ACC112 (cell line): ENCODE results near the gene CAPN7.

Source experiments
- H2AFZ ChIP-seq: fragments of 200-600 bp; sonication (generic); one replicate; pipeline ENCODE4 v1.6.0; 2017; ENCODE audit warnings: antibody characterized with exemption, low read length; ENCODE audit not compliant: unreplicated experiment
- H3K27ac ChIP-seq: fragments of 200-600 bp; sonication (generic); 2 replicates; pipeline ENCODE4 v1.5.1; 2014; ENCODE audit warnings: low read depth, mild to moderate bottlenecking, antibody characterized with exemption, low read length, moderate library complexity
- H3K27me3 ChIP-seq: fragments of 200-600 bp; sonication (generic); 2 replicates; pipeline ENCODE4 v1.6.1; 2014; ENCODE audit warnings: mild to moderate bottlenecking, antibody characterized with exemption, low read length, moderate library complexity, mixed read lengths; ENCODE audit not compliant: insufficient read depth
- H3K36me3 ChIP-seq: fragments of 200-600 bp; sonication (generic); 2 replicates; pipeline ENCODE4 v1.6.1; 2016; ENCODE audit warnings: mild to moderate bottlenecking, antibody characterized with exemption, low read length, moderate library complexity, mixed read lengths; ENCODE audit not compliant: insufficient read depth
- H3K4me1 ChIP-seq: fragments of 200-600 bp; sonication (generic); one replicate; pipeline ENCODE4 v1.6.1; 2016; ENCODE audit warnings: low read length, mixed read lengths; ENCODE audit not compliant: insufficient read depth, unreplicated experiment, control insufficient read depth
- H3K4me3 ChIP-seq: fragments of 200-600 bp; sonication (generic); 2 replicates; pipeline ENCODE4 v1.5.1; 2014; ENCODE audit warnings: mild to moderate bottlenecking, low read depth, low read length
- H3K79me2 ChIP-seq: fragments of 200-600 bp; sonication (generic); one replicate; pipeline ENCODE4 v1.6.0; 2016; ENCODE audit warnings: low read length; ENCODE audit not compliant: control insufficient read depth, unreplicated experiment, insufficient read depth

The CAPN7 gene

DNA sequence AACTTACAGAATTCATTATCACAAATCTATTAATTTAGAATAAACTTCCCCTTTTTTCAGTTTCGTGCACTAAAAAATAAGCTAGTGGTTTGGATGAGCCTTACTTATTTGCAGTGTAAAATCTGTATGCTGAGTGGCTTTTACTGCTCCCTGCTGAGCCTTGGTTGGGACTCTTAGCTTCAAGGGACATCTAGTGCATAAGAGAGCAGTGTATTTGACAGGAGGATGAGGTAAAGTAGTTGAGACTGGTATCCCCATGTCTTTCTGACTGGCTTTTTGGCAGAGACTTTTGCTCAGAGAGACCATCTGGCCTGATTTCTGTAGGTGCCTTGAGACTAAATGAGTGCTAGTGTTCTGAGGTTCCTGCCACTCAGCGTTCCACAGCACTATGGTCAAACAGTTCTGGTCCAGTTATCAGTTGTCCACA lies 11.8 kb downstream of the CAPN7 start:
- Histone ChIP-seq H3K79me2 (no peaks in the 10 kb centered on the region), H2AFZ (no peak overlapping the region), H3K4me3 (no peak overlapping the region), H3K27ac (no peak overlapping the region), H3K4me1 (peaks cover 4% of the 10 kb centered on the region), H3K36me3 (peaks cover 29% of the 10 kb centered on the region), H3K27me3 (no peaks in the 10 kb centered on the region)

DNA sequence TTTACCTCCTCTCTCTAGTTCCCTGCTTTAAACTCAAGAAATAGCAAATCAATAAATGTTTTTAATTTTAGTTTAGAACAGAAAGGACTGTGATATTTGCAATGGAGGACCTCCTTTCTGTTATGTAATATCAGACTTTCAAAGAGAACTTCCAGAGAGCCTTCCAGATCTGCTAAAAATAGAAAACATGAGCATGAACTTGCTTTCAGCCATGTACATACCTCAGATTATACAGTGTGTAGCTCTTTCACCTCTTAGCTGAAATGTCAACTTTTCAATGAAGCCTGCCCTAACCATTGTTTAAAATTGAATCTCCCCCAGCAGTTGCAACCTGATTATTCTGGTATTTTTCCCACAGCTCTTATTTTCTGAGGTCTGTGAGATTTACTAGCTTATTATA lies 12.6 kb downstream of the CAPN7 start:
- Histone ChIP-seq H3K79me2 (no peaks in the 10 kb centered on the region), H3K27ac (no peak overlapping the region), H3K4me3 (no peak overlapping the region), H3K27me3 (no peaks in the 10 kb centered on the region), H2AFZ (no peak overlapping the region), H3K4me1 (peaks cover 4% of the 10 kb centered on the region), H3K36me3 (peaks cover 27% of the 10 kb centered on the region)

DNA sequence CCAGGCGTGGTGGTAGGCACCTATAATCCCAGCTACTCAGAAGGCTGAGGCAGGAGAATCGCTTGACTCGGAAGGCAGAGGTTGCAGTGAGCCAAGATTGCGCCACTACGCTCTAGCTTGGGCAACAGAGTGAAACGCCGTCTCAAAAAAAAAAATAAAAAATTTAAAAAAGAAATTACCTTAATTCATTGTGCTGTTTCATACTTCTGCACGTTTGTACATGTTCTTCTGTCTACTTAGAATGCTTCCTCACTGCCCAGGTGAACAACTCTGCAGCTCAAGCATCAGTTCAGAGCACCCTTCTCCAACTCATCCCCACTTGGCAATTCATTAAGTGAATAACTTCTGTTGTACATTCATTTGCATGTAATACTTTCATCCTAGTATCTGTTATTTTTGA lies 14.0 kb downstream of the CAPN7 start:
- Histone ChIP-seq H2AFZ (no peak overlapping the region), H3K27ac (no peak overlapping the region), H3K4me1 (peaks cover 4% of the 10 kb centered on the region), H3K4me3 (no peak overlapping the region), H3K36me3 (peaks cover 35% of the 10 kb centered on the region), H3K27me3 (no peaks in the 10 kb centered on the region), H3K79me2 (no peaks in the 10 kb centered on the region)

DNA sequence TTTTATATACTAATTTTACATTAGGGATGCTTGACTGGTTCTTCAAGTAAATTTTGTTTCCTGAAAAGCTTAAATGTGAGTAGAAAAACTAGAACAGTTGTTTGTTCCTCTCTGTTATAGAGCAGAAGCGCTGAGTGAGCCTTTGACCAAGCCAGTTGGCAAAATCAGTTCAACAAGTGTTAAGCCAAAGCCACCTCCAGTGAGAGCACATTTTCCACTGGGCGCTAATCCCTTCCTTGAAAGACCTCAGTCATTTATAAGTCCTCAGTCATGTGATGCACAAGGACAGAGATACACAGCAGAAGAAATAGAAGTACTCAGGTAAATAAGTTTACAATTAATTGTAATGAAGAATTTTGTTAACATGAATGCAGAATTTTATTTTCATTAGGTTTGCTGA lies 14.6 kb downstream of the CAPN7 start:
- peaks cover 4% of the 10 kb centered on the region for H3K4me1 ChIP-seq
- H3K36me3 ChIP-seq: peaks cover 40% of the 10 kb centered on the region
- no peaks in the 10 kb centered on the region for H3K79me2 ChIP-seq
- H2AFZ ChIP-seq: no peak overlapping the region
- H3K27ac ChIP-seq: no peak overlapping the region
- H3K27me3 ChIP-seq: no peaks in the 10 kb centered on the region
- H3K4me3 ChIP-seq: no peak overlapping the region

DNA sequence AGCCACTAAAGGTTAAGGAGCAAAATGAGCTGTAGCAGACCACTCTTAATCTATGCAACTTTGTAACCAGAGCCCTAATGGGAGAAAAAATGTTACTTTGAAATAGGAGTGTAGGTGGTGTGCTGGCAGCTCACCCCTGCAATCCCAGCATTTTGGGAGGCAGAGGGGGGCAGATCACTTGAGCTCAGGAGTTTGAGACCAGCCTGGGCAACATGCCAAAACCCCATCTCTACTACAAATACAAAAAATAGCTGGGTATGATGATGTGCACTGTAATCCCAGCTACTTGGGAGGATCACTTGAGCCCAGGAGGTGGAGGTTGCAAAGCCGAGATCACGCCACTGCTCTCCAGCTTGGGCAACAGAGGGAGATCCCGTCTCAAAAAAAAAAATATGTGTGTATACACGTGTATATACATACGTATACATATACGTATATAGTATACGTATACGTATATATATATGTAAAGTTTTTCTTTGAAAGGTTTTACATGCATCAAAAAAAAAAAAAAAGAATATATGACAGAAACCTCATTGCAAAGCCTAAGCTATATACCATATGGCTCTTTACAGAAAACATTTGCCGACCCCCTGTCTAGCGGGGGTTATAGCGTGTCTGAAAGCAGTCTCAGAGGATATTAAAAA lies 15.7 kb downstream of the CAPN7 start:
- no peak overlapping the region for H3K4me3 ChIP-seq
- H2AFZ ChIP-seq: no peak overlapping the region
- H3K79me2 ChIP-seq: no peaks in the 10 kb centered on the region
- no peak overlapping the region for H3K27ac ChIP-seq
- H3K27me3 ChIP-seq: no peaks in the 10 kb centered on the region
- peaks cover 43% of the 10 kb centered on the region for H3K36me3 ChIP-seq
- H3K4me1 ChIP-seq: no peaks in the 10 kb centered on the region

DNA sequence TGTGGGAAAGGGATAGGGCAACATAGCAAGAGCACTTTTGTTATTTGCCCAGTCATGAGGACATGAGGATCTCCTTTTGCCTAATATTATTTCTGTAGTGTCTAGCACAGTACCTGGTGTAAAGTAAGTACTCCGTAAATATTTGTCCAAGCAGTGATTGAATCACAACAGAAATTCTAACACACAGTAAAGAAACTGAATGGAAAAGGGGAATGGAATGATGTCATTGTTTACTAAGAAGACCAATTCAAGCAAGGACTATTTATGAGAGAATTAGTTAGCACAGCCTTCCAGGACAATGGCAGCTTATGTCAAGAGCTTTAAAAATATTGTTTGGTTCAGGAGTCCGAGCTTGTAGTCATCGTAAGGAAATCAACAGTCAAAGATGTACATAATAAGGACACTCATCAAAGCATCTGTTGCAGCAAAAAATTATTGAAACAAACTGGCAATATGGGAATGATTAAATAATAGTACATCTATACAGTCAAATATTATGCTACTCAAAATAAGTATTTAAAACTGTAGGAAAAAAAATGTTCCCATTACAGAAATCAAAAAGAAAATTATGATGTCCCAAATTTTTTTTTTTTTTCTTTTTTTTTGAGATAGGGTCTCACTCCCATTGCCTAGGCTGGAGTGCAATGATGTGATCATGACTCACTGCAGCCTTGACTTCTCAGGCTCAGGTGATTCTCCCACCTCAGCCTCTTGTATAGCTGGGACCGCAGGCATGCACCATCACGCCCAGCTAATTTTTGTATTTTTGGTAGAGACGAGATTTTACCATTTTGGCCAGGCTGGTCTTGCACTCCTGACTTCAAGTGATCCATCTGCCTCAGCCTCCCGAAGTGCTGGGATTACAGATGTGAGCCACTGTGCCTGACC lies 17.9 kb downstream of the CAPN7 start:
- H3K79me2 ChIP-seq: no peaks in the 10 kb centered on the region
- H3K27me3 ChIP-seq: no peaks in the 10 kb centered on the region
- H3K4me1 ChIP-seq: no peaks in the 10 kb centered on the region
- H3K27ac ChIP-seq: no peak overlapping the region
- peaks cover 38% of the 10 kb centered on the region for H3K36me3 ChIP-seq
- H2AFZ ChIP-seq: no peak overlapping the region
- no peak overlapping the region for H3K4me3 ChIP-seq

DNA sequence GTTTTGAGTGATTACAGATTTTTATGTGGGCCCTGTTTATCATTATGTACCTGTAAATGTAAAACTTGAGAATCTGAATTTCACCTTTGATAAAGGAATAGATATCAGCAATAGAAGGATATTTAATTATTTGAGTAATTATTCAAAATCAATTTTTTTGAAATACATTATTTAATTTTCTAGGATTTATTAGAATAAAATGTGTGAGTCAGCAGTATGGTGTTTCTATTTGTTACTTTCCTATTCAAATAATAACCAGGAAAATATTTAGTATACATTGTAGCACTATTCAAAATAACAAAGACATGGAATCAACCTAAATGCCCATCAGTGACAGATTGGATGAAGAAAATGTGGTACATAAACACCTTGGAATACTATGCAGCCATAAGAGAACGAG lies 22.1 kb downstream of the CAPN7 start:
- Histone ChIP-seq H3K4me3 (no peak overlapping the region), H2AFZ (no peak overlapping the region), H3K27ac (no peak overlapping the region), H3K27me3 (no peaks in the 10 kb centered on the region), H3K4me1 (no peaks in the 10 kb centered on the region), H3K79me2 (no peaks in the 10 kb centered on the region), H3K36me3 (peaks cover 31% of the 10 kb centered on the region)

DNA sequence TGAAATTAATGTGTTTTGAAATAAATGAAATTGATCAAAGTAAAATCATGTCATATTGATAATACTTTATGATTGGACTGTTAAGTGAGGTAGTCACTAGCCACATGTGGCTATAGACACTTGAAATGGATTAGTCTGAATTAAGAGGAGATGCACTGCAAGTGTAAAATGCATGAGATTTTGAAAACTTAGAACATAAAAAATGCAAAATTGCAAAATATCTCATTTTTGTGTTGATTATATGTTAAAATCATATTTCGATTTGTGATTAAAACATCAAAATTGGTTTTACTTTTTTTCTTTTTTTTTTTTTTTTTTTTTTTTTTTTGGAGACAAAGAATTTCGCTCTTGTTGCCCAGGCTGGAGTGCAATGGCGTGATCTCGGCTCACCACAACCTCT lies 23.2 kb downstream of the CAPN7 start:
- Histone ChIP-seq H3K4me1 (no peaks in the 10 kb centered on the region), H3K27me3 (no peaks in the 10 kb centered on the region), H3K27ac (no peak overlapping the region), H2AFZ (no peak overlapping the region), H3K36me3 (peaks cover 33% of the 10 kb centered on the region), H3K79me2 (no peaks in the 10 kb centered on the region), H3K4me3 (no peak overlapping the region)

DNA sequence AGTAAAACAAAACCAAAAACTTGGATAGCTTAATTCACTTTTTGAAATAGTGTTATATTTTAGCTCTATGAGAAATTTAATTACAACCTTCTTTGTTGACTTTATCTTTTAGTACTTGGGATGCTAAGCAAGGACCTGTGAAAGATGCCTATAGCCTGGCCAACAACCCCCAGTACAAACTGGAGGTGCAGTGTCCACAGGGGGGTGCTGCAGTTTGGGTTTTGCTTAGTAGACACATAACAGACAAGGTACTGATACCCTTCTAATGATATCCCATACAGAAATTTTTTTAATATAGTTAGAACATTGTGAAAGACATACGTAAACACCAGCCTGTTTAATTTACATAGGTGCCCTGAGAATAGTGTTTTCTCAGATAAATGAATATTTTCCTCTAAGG lies 35.3 kb downstream of the CAPN7 start:
- H3K27ac ChIP-seq: no peak overlapping the region
- no peaks in the 10 kb centered on the region for H3K79me2 ChIP-seq
- H2AFZ ChIP-seq: no peak overlapping the region
- no peak overlapping the region for H3K4me3 ChIP-seq
- no peaks in the 10 kb centered on the region for H3K4me1 ChIP-seq
- H3K27me3 ChIP-seq: no peaks in the 10 kb centered on the region
- H3K36me3 ChIP-seq: peaks cover 21% of the 10 kb centered on the region; the same call in 1 of the 2 replicates

DNA sequence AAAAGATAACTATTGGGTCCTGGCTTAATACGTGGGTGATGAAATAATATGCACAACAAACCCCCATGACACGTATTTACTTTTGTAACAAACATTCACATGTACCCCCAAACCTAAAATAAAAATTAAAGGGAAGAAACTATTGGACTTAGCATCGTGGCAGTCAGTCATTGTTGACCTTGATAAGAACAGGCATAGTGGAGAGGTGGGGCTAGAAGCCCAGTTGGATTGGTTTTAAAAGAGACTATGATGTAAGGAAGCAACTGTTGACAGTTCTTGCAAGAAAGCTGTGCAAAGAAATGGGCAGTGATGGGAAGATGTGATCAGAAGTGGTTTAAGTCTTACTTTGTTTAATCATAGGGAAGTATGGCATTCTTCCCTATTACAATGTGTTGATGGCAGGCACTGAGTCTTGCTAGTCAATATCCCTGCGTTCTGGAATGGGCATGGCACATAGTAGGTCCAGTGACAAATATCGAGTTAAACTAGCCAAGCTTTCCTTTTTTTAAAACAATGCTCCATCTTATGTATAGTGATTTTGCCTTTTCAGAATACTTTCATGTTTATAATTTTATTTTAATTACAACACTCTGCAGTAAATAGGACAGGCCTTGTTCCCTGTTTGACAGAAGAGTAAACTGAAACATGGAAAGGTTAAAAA lies 37.9 kb downstream of the CAPN7 start:
- no peak overlapping the region for H3K4me3 ChIP-seq
- H3K4me1 ChIP-seq: no peaks in the 10 kb centered on the region
- peaks cover 30% of the 10 kb centered on the region for H3K36me3 ChIP-seq
- no peaks in the 10 kb centered on the region for H3K27me3 ChIP-seq
- no peaks in the 10 kb centered on the region for H3K79me2 ChIP-seq
- no peak overlapping the region for H2AFZ ChIP-seq
- no peak overlapping the region for H3K27ac ChIP-seq
